Measurements from ENCODE around the gene PTPRF.

The PTPRF gene

DNA sequence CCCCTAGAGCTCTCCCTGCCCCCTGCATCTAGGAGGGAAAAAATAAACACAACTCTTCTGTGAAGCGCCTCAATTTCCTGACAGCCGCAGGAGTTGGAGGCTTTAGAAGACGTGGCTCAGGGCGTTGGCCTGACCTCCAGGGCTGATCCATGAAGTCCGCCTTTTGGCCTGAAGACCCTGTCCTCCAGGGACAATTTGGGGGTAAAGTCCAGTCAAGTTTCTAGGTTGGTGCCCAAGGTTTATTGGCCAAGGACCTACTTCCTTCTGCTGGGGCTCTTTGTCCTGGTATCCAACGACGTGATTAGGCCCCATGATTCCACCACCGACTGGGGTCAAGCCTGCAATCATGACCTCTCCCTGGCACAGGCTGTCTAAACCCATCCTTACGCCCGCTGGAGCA is 54.9 kb downstream of the PTPRF start:
- no peak for DNase-seq

GRCh38 chr1:43586136-43586731 is 55.6 kb downstream of the PTPRF start:
- no peak for DNase-seq

GRCh38 chr1:43587001-43587400 is 56.3 kb downstream of the PTPRF start:
- no peak for DNase-seq

DNA sequence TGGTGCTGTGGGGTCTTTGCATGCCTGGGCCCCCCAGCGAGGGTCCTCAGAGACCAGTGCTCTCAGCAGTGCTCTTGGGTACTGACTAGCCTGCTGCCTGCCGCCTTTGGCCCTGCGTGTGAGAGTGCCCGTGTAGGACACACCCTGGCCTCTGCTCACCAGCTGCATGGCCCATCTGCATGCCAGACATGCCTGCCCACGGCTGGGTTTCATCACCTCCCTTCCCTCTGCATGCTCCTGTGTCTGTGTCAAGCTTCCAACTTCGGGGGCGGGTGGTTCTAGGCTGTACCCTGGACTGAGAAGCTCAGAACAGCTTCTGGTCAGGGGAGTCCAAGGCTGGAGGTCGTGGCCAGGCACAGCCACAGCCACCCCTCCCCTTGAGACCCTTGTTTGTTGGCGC is 56.9 kb downstream of the PTPRF start:
- DNase-seq: no peak

DNA sequence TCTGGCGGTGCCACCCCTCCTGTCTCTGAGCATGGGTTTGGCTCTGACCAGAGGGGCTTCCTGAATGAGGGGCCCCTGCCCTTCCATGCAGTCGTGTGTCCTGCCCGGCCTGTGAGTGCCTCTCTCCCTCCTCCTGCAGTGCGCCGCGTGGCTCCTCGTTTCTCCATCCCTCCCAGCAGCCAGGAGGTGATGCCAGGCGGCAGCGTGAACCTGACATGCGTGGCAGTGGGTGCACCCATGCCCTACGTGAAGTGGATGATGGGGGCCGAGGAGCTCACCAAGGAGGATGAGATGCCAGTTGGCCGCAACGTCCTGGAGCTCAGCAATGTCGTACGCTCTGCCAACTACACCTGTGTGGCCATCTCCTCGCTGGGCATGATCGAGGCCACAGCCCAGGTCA is 57.9 kb downstream of the PTPRF start:
- no peak for DNase-seq

DNA sequence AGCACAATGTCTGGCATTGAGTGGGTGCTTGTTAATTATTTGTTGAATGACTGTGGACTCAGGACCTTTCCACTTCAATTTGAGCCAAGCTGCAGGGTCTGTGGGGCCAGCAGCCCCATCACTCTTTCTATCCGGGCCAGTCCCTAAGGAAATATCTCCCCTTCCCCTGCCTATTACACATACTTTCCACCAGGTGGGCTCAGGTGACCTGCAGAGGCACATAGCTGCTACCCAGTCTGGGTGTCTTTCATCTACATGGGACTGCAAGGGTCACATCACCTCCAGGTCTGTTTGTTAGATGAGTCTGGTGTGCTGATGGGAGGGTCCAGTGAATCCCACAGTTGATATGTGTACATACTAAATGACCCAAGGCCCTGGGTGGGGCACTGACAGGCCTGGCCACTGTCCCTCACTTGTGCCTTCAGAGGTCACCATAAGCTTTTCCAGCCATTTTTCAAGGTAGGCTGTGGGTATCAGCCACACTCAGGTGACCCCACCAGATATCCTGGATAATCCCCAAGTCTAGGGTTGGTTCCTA is 59.8 kb downstream of the PTPRF start:
- no peak for DNase-seq

DNA sequence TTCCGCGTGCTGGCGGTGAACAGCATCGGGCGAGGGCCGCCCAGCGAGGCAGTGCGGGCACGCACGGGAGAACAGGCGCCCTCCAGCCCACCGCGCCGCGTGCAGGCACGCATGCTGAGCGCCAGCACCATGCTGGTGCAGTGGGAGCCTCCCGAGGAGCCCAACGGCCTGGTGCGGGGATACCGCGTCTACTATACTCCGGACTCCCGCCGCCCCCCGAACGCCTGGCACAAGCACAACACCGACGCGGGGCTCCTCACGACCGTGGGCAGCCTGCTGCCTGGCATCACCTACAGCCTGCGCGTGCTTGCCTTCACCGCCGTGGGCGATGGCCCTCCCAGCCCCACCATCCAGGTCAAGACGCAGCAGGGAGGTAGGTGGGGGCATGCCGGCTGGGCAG is 60.5 kb downstream of the PTPRF start:
- DNase-seq: no peak

DNA sequence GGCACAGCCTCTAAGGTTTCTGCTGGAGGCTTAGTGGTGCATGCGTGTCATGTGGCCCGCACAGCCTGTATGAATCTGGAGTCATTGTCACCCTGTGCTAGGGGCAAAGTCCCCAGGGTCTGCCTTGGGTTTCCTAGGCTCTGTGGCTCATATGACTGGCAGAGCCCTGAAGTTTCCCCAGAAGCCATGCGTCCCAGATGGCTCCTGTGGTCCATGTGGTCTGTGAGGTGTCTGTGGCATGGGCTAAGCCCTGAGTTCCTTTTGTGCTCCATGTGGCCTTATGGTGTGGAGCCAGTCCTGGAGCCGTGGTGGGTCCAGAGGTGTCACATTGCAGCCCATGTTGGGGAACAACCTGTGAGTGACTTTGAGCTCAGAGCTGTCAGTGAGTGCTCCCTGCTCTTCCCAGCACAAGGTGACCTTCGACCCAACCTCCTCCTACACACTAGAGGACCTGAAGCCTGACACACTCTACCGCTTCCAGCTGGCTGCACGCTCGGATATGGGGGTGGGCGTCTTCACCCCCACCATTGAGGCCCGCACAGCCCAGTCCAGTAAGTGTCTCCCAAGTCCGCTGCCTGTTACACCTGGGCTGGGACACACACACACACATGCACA is 61.5 kb downstream of the PTPRF start:
- no peak for DNase-seq

GRCh38 chr1:43592974-43593683 is 62.4 kb downstream of the PTPRF start:
- DNase-seq: no peak

DNA sequence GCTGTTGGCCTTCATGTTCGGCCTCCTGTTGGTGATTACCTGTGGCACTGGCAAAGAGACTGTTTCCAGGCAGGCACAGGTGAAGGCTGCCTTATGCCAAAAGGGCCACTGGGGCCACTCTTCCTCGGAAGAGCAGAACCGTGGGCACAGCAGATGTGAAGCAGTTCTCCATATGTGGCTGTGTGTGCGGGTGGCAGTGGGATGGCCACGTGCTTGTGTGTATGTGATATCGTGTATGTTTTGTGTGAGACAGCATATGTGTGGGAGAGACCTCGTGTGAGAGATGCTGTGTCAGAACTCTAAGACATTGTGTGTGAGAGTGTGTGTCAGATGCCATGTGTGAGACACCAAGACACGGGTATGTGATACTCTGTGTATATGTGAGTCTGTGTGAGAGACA is 65.9 kb downstream of the PTPRF start:
- no peak for DNase-seq

- DNase-seq: no peak
These were observed 66.3 kb downstream of the PTPRF start for GRCh38 chr1:43597028-43597427.

DNA sequence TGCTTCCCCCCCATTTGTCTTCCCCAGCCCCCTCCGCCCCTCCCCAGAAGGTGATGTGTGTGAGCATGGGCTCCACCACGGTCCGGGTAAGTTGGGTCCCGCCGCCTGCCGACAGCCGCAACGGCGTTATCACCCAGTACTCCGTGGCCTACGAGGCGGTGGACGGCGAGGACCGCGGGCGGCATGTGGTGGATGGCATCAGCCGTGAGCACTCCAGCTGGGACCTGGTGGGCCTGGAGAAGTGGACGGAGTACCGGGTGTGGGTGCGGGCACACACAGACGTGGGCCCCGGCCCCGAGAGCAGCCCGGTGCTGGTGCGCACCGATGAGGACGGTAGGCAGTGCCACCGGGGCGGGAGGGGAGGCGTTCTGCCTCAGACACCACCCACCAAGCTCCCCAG is 67.0 kb downstream of the PTPRF start:
- no peak for DNase-seq

DNA sequence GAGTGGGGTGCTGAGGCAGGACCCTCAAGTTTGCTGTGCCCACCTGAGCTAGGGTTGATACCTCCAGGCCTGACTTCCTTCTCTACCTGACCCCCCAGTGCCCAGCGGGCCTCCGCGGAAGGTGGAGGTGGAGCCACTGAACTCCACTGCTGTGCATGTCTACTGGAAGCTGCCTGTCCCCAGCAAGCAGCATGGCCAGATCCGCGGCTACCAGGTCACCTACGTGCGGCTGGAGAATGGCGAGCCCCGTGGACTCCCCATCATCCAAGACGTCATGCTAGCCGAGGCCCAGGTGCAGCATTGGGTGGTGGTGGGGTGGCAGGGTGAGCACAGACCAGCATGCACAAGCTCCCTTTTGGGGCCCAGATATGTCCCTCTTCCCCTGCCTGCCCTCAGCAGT is 67.9 kb downstream of the PTPRF start:
- no peak for DNase-seq

- DNase-seq: no peak
These were observed 69.6 kb downstream of the PTPRF start for GRCh38 chr1:43600033-43601020.

DNA sequence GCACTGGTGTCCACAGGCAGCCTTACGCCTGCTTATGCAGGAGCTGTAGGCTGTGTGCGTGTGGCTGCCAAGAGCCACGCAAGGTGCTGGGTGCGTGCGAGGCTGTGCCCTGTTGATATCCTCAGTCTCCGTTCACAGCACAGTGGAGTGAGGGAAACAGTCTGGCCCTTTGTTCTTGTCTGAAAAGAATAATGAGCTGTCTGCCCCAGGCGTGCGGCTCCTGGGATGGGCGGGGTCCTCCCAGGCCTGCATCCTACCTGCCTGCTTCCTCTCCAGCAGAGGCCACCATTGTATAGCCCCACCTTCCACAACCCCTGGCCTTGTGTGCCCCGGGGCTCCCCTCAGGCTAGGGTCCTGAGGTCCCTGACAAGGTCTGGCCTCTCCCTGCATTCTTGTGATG is 72.3 kb downstream of the PTPRF start:
- DNase-seq: no peak

GRCh38 chr1:43604192-43604591 is 73.5 kb downstream of the PTPRF start:
- DNase-seq: no peak

DNA sequence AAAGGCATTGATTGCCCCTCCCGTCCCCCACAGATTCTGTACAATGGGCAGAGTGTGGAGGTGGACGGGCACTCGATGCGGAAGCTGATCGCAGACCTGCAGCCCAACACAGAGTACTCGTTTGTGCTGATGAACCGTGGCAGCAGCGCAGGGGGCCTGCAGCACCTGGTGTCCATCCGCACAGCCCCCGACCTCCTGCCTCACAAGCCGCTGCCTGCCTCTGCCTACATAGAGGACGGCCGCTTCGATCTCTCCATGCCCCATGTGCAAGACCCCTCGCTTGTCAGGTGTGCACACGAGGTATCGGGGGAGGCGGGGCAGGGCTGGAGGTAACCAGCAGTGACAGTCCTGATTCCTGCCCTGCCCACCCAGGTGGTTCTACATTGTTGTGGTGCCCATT is 74.5 kb downstream of the PTPRF start:
- DNase-seq: no peak

- DNase-seq: no peak
These were observed 75.1 kb downstream of the PTPRF start for GRCh38 chr1:43605766-43606165.

- DNase-seq: no peak
These were observed 75.9 kb downstream of the PTPRF start for GRCh38 chr1:43606624-43607023.

- no peak for DNase-seq
These were observed 78.1 kb downstream of the PTPRF start for GRCh38 chr1:43608827-43609226.

DNA sequence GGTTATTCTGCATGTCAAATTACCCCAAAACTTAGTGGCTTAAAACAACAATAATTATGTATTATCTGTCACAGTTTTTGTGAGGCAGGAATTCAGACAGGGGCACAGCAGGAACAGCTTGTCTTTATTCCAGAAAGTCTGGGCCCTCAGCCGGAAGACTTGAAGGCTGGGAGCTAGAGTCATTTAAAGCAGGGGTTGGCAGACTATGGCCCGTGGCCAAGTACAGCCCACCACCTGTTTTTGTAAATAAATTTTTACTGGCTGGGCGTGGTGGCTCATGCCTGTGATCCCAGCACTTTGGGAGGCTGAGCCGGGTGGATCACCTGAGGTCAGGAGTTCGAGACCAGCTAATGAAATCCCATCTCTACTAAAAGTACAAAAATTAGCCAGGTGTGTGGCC is 79.7 kb downstream of the PTPRF start:
- DNase-seq: no peak

DNA sequence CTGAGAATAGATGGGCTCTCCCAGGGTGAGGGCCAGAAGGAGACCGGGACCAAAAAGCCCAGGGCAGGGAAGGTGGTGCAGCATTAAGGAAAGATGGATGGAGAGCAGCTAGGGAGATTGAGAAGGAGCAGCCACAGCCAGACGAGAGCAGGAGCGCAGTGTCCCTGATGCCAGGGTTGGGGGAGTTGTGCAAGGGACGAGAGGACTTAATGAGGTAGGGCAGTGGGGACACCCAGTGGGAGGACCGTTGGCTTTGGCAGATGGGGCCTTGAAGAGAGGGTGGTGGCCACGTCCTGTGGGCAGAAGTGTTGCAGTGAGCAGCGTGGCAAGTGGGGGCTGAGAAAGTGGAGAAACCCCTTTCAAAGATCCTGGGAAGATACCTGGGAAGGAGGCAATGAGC is 81.3 kb downstream of the PTPRF start:
- no peak for DNase-seq

GRCh38 chr1:43612406-43612805 is 81.7 kb downstream of the PTPRF start:
- no peak for DNase-seq

Data from activated T-cell treated with anti-CD3 and anti-CD28 coated beads for 4 hours (primary cell).